Measurements from ENCODE around the gene WNT8A.
"Not testable (repeated sequence)": the region's sequence is repeated elsewhere in the genome, so short reads cannot be mapped to it uniquely, and the experiment has no call there.

Gene WNT8A, protein sequence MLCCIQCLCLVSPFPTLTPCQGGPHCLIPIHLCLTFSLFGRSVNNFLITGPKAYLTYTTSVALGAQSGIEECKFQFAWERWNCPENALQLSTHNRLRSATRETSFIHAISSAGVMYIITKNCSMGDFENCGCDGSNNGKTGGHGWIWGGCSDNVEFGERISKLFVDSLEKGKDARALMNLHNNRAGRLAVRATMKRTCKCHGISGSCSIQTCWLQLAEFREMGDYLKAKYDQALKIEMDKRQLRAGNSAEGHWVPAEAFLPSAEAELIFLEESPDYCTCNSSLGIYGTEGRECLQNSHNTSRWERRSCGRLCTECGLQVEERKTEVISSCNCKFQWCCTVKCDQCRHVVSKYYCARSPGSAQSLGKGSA

DNA sequence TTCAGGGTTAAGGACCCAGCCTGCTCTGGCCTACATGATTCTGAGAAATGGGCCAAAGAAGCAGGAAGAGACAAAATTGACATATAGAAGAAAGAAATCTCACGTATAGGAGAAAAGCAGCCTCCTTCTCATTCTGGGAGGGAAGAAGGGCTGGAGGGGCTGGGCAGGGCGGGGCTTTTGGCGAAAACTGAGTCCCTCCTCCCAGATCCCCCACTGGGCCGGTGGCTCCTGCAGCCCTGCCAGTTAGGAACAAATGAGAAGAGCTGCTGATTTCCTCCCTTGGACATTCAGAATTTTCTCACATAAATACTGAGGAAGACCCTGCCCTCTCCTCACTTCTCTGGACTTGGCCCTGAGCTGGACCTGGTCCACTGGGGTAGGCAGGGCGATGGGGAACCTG is at the start of gene WNT8A:
Gene WNT8A (plus strand): TSS at position 332 of the 400 bp plus-strand sequence. CDS start 95 bp downstream, outside the sequence.
- DNase-seq = no peak

DNA sequence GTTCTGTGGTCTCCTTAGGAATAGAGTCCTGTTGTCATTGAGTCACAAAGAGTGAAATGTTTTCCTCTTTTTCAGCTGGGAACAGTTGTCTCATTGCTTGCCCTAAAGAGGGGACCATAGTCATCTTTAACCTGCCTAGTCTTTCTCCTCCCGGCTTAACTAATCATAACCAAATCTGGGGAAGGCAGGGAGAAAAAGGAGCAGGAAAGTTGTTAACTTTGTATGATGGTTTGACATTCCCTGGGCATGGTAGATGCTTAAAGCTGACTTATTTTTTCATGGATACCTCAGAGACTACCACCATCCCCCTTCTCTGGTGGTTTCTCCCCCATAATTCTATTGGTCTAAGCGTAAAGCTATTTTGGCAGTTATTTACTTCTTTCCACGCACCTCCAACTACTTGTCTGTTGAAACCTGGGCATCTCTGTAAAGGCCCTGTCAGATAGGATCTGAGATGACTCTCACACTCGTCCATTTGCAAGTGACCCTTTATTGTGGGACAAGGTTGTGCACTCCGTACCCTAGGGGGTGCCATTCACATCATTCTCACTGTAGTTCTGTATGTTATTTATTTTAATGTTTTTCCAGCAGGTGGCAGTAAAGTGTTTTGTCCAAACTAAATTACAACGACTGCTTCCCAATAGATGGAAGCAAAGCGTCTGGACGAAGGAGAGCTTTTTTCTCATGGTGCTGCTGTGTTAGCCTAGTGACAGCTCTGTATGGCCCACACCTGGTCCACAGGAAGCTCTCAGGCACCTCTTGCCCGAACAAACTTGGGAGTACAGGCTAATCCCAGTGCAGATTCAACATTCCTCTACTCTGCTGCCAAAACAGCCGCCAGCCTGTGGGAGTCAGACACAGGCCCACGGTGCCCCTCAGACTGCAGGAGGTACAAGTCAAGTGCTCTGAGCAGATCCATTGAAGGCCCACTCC is 48.0 kb upstream of the WNT8A start:
- DNase-seq = peak; percentile 85

DNA sequence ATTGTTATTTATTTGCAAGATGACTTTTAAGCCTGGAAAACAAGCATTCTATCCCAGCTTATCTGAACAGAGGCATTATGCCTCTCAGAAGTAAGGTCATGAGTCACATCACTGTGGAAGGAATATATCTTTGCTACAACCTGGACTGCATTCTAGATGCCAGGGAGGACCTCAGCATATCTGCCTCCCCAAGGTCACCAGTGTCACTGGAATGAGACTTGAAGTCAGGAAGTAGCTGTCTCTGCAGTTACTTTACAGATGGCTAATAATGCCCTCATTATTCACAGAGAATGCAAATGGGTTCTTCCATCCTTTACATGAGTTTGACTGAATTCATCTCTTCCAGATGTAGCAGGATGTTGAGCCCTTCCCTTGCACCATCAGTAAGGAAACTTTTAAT is 46.6 kb upstream of the WNT8A start:
- no peak for DNase-seq

DNA sequence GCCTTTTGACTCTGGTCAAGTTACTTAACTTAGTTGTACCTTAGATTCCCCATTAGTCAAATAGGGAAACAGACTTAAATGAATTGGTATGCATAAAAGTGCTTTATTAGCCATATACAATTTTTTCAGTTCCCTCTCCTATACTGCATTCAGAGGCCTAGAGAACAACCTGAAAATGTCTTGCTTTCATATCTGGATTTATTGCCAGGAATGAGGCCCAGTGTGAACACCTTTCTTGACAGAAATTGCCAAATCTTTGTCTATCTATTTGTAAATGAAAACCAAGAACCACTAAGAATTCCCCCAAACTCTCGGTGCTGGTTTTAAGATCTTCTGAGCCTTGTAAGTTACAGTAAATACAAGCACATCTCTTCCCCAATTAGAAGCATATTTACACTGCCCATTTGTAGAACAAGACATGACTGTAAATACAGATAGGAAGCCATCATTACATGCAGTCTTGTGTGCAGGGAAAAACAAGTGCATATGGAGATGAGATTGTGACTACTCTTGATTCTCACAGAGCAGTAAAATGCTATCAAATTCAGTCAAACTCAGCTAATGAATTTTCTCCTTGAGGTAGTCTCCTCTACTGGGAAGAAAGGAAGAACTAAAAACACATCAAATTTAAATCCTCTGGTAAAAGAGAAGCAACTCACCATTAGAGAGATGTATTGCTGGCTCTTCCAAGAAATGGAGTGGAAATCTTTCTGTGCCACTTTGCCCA is 45.8 kb upstream of the WNT8A start:
- DNase-seq = no peak

DNA sequence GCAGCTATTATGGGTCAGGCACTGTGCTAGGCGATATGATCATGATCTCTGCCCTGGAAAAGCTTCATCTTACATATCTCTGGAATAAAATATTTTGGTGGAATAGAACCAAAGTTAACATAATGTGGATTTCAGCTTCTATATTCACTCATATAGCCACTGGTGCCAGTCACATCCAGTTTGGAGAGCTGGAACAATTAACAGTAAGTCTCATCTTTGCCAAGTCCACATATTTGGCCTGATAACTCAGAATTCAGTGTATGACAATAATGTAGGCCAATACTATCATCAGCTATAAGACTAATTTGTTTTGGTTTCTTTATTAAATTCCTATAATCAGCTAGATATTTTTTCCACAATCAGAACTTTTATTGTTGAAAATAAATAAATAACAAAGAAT is 45.0 kb upstream of the WNT8A start:
- no peak for DNase-seq

DNA sequence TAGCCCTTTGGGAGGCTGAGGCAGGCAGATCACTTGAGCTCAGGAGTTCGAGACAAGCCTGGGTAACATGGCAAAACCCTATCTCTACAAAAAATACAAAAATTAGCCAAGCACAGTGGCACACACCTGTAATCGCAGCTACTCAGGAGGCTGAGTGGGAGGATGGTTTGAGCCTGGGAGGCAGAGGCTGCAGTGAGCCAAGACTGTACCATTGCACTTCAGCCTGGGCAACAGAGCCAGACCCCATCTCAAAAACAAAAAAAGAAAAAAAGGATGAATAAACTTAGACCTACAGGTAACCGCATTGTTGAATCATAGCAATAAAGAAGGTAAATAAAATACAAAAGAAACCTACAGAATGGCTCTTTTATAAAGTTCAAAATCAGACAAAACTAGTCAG is 38.5 kb upstream of the WNT8A start:
- DNase-seq = not testable (repeated sequence)

DNA sequence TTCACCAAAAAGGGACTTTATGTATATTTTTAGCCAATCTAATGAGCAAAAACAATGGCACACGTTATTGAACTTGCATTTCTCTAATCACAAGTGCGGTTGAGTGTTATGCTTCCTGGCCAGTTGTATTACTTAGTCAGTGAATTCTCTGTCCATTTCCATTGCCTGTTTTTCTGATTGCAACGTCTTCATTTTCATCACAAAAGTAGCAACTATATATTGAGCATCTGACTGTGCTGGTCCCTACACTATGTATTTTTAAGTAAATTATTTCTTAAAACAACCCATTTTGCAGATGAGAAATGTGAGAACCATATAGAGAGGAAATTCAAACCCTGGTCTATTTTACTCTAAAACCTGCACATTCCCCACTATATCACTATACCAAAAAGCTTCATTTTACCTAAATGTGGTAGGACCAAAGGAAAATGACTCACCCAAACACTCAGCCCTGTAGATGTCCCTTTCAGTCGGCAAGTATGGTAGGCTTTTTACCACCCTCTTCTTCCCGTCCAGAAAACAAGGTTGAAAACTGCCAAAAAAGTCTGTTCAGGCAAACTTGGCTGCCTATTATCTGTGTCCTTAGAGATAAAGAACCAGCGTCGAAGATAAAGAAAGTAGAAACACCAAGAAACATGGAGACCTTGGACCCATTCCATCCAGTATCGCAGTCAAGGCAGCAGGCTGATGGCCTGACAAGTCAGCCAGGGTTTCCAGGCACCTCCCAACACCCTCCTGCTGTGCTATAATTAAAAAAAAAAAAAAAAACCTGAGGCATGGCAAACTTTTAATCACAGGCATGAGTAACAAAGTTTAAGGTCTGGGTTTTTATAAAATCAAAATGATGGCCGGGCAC is 32.2 kb upstream of the WNT8A start:
- no peak for DNase-seq

DNA sequence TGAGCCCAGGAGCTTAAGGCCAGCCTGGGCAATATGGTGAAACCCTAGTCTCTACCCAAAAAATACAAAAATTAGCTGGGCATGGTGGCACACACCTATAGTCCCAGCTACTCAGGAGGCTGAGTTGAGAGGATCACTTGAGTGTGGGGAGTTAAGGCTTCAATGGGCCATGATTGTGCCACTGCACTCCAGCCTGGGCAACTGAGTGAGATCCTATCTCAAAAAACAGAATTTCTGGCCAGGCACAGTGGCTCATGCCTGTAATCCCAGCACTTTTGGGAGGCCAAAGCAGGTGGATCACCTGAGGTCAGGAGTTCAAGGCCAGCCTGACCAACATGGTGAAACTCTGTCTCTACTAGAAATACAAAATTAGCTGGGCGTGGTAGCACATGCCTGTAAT is 31.1 kb upstream of the WNT8A start:
- not testable (repeated sequence) for DNase-seq

DNA sequence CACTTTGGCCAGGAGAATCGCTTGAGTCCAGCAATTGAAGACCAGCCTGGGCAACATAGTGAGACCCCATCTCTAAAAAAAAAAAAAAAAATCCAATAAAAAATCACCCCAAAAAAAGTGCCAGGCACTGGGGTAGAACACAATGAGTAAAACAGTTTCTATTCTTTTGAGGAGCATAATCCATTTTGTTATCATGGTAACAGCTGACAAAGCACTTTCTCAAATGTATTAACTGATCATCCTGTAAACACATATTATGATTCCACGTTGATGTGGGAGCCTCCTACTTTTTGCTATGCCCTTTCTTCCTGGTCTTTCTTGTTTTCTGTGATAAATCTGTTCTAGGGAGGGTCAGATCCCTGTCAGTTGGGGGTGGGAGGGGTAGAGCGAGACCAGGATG is 30.3 kb upstream of the WNT8A start:
- DNase-seq = no peak

DNA sequence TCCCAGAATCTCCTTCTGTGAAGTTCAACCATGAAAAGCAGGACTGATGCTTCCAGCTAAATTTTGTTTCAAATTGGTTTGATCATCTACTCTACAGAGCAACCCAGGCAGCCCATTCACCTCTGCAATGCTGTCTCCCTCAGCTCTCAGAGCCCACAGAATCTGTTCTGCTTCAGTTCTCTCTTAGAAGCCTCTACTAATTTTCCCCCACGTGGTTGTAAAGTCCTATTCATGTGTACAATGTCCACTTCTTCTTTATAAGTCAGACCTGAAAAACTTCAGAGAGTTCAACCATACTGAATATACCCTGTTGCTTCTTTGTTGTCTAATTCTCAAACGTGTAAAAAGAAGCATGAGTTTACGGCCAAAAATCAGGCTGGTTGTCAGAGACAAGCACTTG is 29.6 kb upstream of the WNT8A start:
- DNase-seq = no peak

DNA sequence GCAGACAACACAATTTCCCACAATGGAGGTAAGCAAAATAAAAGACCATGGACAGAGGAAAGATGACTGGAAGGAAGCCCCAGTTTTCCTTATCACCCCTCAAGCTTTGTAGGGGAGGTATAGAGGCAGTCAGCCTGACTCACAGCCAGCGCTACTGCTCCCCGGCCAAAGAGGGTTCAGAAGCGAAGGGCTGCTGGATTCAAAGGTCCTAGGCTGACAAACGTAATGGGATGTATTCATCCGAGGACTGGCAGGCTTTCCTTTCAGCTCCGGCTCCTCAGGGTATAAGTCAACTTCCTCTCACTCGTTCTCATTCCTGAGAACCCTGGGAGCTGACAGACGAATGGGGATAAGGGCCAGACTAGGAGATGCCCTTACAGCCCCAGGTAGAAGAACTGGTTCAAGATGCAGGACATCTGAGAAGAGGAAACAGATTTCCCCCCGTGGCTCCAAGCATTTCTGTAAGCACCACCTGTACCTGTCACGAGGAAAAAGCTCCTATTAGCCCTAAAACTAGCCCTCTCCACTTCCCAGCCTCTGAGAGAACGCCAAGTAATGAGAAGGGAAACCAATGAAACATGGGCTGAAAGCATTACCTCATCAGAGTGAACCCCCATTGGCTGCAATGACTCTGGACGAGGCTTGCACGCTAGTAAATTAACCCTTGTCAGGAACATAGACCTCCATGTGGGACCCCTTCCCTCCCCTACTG is 28.8 kb upstream of the WNT8A start:
- no peak for DNase-seq

DNA sequence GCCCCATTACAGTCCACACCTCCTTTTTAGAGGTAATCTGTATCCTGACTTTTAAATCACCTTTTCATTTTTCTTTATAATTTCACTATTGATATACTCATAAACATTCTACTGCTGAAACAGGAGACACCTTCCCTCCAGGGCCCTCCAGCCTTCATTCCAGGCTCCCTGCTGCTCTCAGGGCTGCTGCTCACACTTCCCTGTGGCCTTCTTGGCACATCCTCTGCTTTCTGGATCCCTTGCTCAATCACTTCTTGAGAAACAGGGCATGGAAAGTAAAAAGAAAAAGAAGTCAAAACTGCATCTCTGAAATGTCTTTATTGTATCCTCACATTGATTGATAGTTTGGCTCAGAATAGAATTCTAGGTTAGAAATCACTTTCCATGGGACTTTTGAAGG is 19.3 kb upstream of the WNT8A start:
- no peak for DNase-seq

DNA sequence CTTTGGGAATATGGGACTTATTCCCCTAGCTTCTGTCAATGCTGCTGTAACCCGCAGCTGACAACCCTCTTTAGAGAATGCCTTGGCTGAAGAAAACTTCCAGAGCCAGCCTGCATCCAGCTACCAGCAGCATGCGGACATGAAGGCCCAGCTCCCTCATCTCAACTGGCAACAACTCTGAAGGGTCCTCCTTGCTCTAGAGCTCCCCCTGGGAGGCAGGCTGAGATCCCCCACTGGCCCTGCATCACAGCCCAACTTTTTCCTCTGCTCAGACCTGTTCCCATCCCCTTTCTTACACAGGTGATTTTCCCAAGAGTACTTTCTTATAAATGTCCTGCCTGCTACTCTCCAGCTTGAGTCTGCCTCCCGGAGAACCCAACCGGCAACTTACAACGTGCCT is 18.7 kb upstream of the WNT8A start:
- DNase-seq = no peak

DNA sequence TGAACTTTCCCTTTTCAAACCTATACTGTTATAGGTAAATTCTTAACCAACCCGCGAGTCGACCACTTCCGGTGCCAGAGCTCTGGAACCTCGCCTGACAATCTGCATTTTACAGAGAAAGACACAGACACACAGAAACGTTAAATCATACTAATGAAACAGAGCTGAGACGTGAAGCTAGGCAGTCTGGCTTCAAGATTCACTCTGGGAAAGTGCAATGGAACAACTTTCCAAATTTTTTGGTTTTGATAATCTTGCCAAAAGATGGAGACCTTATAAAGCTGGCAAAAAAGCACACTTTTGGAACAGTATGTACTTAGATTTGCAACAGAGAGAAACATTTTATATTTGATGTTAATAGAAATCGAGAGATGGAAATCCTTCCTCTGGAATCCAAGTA is 15.9 kb upstream of the WNT8A start:
- no peak for DNase-seq

DNA sequence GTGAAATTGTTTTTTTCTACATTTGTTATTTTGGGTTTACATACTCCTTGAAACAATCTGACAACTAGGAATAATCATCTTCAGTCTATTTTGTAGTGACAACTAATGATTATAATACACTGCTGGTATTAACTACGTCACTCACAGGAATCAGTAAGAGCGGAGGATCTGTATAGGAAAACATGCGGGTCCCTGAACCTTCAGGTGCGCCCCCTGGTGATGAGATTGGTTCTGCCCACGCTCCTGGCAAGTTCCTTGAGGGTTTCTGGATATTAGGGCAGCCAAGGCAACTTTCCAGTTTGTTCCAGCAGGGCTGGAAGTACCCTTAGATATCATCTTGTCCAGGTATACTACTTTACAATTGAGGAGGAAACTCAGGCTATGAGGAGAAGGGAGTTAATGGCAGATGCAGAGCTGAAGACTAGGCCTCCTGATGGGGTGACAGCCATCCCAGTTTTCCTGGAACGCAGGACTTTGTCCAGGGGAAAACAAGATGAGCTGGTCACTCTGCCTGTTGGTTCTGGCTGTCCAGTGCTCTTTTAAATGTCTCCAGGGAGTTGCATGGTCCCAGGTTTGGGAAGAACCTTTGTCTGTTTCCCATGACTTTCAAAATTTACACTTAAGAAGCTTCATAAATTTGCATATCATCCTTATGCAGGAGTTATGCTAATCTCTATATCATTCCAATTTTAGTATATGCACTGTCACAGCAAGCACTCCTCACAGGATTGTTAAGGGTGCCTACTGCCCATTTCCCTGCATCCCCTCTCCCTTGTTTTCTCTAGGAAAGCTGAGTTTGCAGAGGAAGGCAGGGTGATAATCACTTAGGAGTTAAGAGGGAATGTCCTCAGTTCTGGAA is 14.9 kb upstream of the WNT8A start:
- DNase-seq = peak; percentile 63

DNA sequence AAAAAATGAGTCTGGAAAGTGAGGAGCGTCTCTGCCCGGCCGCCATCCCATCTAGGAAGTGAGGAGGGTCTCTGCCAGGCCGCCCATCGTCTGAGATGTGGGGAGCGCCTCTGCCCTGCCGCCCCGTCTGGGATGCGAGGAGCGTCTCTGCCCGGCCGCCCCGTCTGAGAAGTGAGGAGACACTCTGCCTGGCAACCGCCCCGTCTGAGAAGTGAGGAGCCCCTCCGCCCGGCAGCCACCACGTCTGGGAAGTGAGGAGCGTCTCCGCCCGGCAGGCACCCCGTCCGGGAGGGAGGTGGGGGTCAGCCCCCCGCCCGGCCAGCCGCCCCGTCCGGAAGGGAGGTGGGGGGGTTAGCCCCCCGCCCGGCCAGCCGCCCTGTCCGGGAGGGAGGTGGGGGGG is 13.8 kb upstream of the WNT8A start:
- DNase-seq = not testable (repeated sequence)

DNA sequence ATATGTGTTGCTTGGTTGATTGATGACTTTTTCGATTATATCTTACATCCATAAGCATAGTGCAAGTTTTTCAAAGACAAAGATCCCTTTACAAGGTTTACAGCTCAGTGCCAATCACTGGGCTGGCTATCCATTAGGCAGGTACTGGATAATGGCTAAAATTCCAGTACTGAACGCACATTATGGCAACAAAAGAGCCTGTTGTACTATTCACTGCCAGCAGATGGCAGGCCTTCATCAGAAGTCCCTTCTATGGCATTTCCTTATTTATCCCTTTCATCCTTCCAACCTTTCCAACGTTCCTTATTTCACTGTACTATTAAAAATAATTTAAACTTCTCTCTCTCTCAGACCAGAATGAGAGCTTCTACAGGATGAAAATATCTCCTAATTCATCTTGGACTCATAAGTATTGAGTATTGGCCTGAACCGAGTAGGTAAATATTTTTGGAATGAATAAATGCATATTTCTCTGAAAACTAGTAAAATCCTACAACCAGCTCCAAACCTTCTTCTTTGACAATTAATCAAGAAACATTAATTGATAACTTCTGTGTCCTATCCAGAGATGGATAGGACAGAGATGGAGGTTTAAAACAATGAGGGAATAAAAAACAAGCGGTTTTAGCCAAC is 6.7 kb upstream of the WNT8A start:
- DNase-seq = peak; percentile 56

DNA sequence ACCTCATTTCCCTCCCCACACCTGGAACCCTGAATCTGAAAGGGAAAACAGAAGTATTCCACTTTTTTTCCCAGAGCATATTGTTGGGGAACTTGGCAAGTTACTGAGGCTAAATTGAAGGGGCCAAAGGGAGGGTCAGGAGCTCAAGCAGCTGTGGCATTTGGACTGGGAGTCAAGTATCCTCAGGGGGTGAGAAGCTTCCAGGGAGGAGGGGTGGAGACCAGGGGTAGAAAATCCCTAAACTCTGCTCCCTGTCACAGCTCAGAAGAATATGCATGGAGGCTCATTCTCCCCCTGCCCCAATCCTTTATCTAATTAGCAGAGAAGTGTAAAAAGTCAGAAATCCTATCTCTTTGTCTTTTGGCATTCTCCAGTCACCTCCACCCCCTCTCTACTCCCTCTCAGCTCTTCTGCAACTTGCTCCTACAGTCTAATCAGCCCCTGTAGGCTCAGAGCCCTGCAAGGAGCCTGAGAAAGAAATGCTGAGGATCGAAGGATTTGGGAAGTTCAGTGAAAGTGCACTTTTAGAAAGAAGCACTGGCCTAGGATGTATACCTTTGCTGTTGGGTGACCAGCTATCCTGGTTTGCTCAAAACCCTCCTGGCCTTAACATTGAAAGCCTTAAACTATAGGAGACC is 5.7 kb upstream of the WNT8A start:
- DNase-seq = no peak

DNA sequence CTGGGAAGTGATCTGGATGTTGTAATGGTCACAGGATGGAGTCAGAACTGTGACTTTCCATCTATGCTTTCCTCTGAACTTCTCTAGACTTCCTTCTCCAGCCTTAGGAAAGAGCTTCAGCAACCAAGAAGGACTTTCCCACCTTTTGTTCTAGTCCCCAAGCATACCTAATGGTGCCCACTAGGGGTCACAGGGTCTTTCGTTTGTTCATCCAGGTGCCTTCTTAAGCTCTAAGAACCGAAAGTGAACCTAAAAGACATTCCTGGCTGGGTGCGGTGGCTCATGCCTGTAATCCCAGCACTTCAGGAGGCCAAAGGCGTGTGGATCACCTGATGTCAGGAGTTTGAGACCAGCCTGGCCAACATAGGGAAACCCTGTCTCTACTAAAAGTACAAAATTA is 1.8 kb upstream of the WNT8A start:
- no peak for DNase-seq

DNA sequence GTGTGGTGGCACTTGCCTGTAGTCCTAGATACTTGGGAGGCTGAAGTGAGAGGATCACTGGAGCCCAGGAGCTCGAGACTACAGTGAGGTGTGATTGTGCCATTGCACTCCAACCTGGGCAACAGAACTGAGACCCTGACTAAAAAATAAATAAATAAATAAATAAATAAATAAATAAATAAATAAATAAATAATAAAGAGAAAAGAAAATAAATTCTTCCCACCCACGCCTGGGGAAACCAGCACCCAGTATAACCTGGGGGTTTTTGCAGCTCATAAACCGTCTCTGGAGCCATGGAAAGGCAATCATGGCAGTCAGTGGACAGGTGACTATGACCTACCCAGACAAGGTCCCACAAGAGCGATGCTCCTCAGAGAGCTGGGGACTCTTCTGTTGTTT is 7.9 kb downstream of the WNT8A start:
- no peak for DNase-seq
